HEK293 (cell line): ENCODE measurements around the gene CLMN.

ENCODE experiments used
- CTCF ChIA-PET: fragments of 350-600 bp; formaldehyde crosslinking; extraction: SDS; loops from one replicate; lab custom pipeline; 2021; ENCODE audit warnings: antibody characterized with exemption; lab: Yijun Ruan, JAX
- POLR2A ChIA-PET: fragments of 300-600 bp; formaldehyde crosslinking; extraction: SDS; loops from one replicate; lab custom pipeline; 2020; ENCODE audit warnings: antibody characterized with exemption, inconsistent platforms; lab: Yijun Ruan, JAX
- H3K27ac ChIP-seq: fragments of 200-500 bp; sonication (Bioruptor generic); 2 replicates; pipeline ENCODE4 v1.5.1; 2014; ENCODE audit warnings: low read depth, low read length, control low read depth, inconsistent platforms; ENCODE audit errors: extremely low read depth
- H3K36me3 ChIP-seq, 2 experiments: fragments of 200-500 bp in 1 of 2; sonication (Bioruptor generic) in 1 of 2; 1 replicate in 1 of 2; 2 replicates in 1 of 2; pipeline ENCODE4 v1.5.1; 2014 to 2017; ENCODE audit warnings: inconsistent platforms in 2 of 2, low read length in 2 of 2; ENCODE audit not compliant: control insufficient read depth in 2 of 2, insufficient read depth in 1 of 2
- H3K4me1 ChIP-seq: fragments of 200-500 bp; sonication (Bioruptor generic); 2 replicates; pipeline ENCODE4 v1.5.1; 2014; ENCODE audit warnings: mild to moderate bottlenecking, low read length, inconsistent platforms; ENCODE audit not compliant: control insufficient read depth, insufficient read depth
- H3K4me3 ChIP-seq: 2 replicates; pipeline ENCODE4 v1.5.1; 2011; ENCODE audit warnings: low read depth, mild to moderate bottlenecking, control low read depth, low read length, moderate library complexity
- H3K9me3 ChIP-seq: fragments of 200-500 bp; sonication (Bioruptor generic); 2 replicates; pipeline ENCODE4 v1.5.1; 2014; ENCODE audit warnings: low read depth, low read length, inconsistent platforms; ENCODE audit not compliant: control insufficient read depth, insufficient read depth
- GFI1B ChIP-seq: fragments of 450-650 bp; formaldehyde crosslinking; IDR thresholded peaks from 2 replicates; pipeline ENCODE4 v1.5.1; 2016; ENCODE audit warnings: missing biosample characterization, missing genetic modification characterization
- HOXC10 ChIP-seq: sonication (generic); formaldehyde crosslinking; IDR thresholded peaks from 2 replicates; pipeline ENCODE4 v1.8.1; 2023; ENCODE audit warnings: mild to moderate bottlenecking, missing genetic modification reagents
- KLF1 ChIP-seq: fragments of 450-650 bp; formaldehyde crosslinking; IDR thresholded peaks from 2 replicates; pipeline ENCODE4 v1.5.1; 2016; ENCODE audit warnings: missing biosample characterization, missing genetic modification characterization
- KLF8 ChIP-seq: fragments of 450-650 bp; formaldehyde crosslinking; IDR thresholded peaks from 2 replicates; pipeline ENCODE4 v1.5.1; 2016; ENCODE audit warnings: missing biosample characterization, missing genetic modification characterization
- RBAK ChIP-seq: fragments of 450-650 bp; formaldehyde crosslinking; IDR thresholded peaks from 2 replicates; pipeline ENCODE4 v1.5.1; 2016; ENCODE audit warnings: missing biosample characterization, missing genetic modification characterization
- SETDB1 ChIP-seq: IDR thresholded peaks from one replicate; pipeline ENCODE4 v1.6.1; 2017; ENCODE audit warnings: mild to moderate bottlenecking, low read length, moderate library complexity, mixed read lengths; ENCODE audit not compliant: insufficient read length
- SP3 ChIP-seq: fragments of 450-650 bp; formaldehyde crosslinking; IDR thresholded peaks from 2 replicates; pipeline ENCODE4 v1.5.1; 2016; ENCODE audit warnings: missing biosample characterization, missing genetic modification characterization
- SP7 ChIP-seq: fragments of 450-650 bp; formaldehyde crosslinking; IDR thresholded peaks from 2 replicates; pipeline ENCODE4 v1.5.1; 2016; ENCODE audit warnings: missing biosample characterization, missing genetic modification characterization
- TSHZ1 ChIP-seq: fragments of 450-650 bp; formaldehyde crosslinking; IDR thresholded peaks from 2 replicates; pipeline ENCODE4 v1.5.1; 2016; ENCODE audit warnings: missing biosample characterization, missing genetic modification characterization, borderline replicate concordance
- WT1 ChIP-seq: fragments of 450-650 bp; formaldehyde crosslinking; IDR thresholded peaks from 2 replicates; pipeline ENCODE4 v1.5.1; 2016; ENCODE audit warnings: missing biosample characterization, missing genetic modification characterization
- ZBTB20 ChIP-seq: fragments of 450-650 bp; formaldehyde crosslinking; IDR thresholded peaks from 2 replicates; pipeline ENCODE4 v1.5.1; 2016; ENCODE audit warnings: missing biosample characterization, missing genetic modification characterization
- ZIC2 ChIP-seq: fragments of 450-650 bp; formaldehyde crosslinking; IDR thresholded peaks from 2 replicates; pipeline ENCODE4 v1.5.1; 2016; ENCODE audit warnings: missing biosample characterization, missing genetic modification characterization
- ZNF114 ChIP-seq: fragments of 450-650 bp; formaldehyde crosslinking; IDR thresholded peaks from 2 replicates; pipeline ENCODE4 v1.5.0; 2017; ENCODE audit warnings: missing biosample characterization, missing genetic modification characterization
- ZNF132 ChIP-seq: fragments of 450-650 bp; formaldehyde crosslinking; IDR thresholded peaks from 2 replicates; pipeline ENCODE4 v1.5.1; 2017; ENCODE audit warnings: missing biosample characterization, missing genetic modification characterization, borderline replicate concordance
- ZNF16 ChIP-seq: fragments of 450-650 bp; formaldehyde crosslinking; IDR thresholded peaks from 2 replicates; pipeline ENCODE4 v1.5.1; 2016; ENCODE audit warnings: low read depth, missing biosample characterization, missing genetic modification characterization
- ZNF24 ChIP-seq: fragments of 450-650 bp; formaldehyde crosslinking; IDR thresholded peaks from 2 replicates; pipeline ENCODE4 v1.5.1; 2016; ENCODE audit warnings: missing biosample characterization, missing genetic modification characterization
- ZNF350 ChIP-seq: fragments of 450-650 bp; formaldehyde crosslinking; IDR thresholded peaks from 2 replicates; pipeline ENCODE4 v1.5.0; 2017; ENCODE audit warnings: missing biosample characterization, mild to moderate bottlenecking, missing genetic modification characterization
- ZNF48 ChIP-seq: fragments of 450-650 bp; formaldehyde crosslinking; IDR thresholded peaks from 2 replicates; pipeline ENCODE4 v1.5.1; 2016; ENCODE audit warnings: missing biosample characterization, missing genetic modification characterization
- ZNF488 ChIP-seq: fragments of 450-650 bp; formaldehyde crosslinking; IDR thresholded peaks from 2 replicates; pipeline ENCODE4 v1.5.1; 2016; ENCODE audit warnings: missing biosample characterization, missing genetic modification characterization
- ZNF580 ChIP-seq: fragments of 450-650 bp; formaldehyde crosslinking; IDR thresholded peaks from 2 replicates; pipeline ENCODE4 v1.5.1; 2016; ENCODE audit warnings: missing biosample characterization, missing genetic modification characterization
- ZNF621 ChIP-seq: fragments of 450-650 bp; formaldehyde crosslinking; IDR thresholded peaks from 2 replicates; pipeline ENCODE4 v1.5.1; 2017; ENCODE audit warnings: missing biosample characterization, missing genetic modification characterization
- ZNF645 ChIP-seq: fragments of 450-650 bp; formaldehyde crosslinking; IDR thresholded peaks from 2 replicates; pipeline ENCODE4; 2016; ENCODE audit warnings: missing biosample characterization, missing genetic modification characterization
- ZNF654 ChIP-seq: fragments of 450-650 bp; formaldehyde crosslinking; IDR thresholded peaks from 2 replicates; pipeline ENCODE4 v1.5.1; 2016; ENCODE audit warnings: low read depth, missing biosample characterization, missing genetic modification characterization
- ZNF664 ChIP-seq: fragments of 450-650 bp; formaldehyde crosslinking; IDR thresholded peaks from 2 replicates; pipeline ENCODE4 v1.5.1; 2016; ENCODE audit warnings: missing biosample characterization, missing genetic modification characterization
- ZSCAN16 ChIP-seq: fragments of 450-650 bp; formaldehyde crosslinking; IDR thresholded peaks from 2 replicates; pipeline ENCODE4 v1.5.1; 2016; ENCODE audit warnings: missing biosample characterization, missing genetic modification characterization
- ZSCAN30 ChIP-seq: fragments of 450-650 bp; IDR thresholded peaks from 2 replicates; pipeline ENCODE4 v1.5.1; 2018; ENCODE audit warnings: missing biosample characterization, mild to moderate bottlenecking, missing genetic modification characterization, moderate library complexity
- TF ChIP-seq, protein P1 (sequence below): fragments of 450-650 bp; formaldehyde crosslinking; IDR thresholded peaks from 2 replicates; pipeline ENCODE4 v1.5.1; 2016; ENCODE audit warnings: missing biosample characterization, missing genetic modification characterization
- TF ChIP-seq, protein P2 (sequence below): fragments of 450-650 bp; formaldehyde crosslinking; IDR thresholded peaks from 2 replicates; pipeline ENCODE4 v1.5.1; 2016; ENCODE audit warnings: missing biosample characterization, missing genetic modification characterization

Gene CLMN

DNA sequence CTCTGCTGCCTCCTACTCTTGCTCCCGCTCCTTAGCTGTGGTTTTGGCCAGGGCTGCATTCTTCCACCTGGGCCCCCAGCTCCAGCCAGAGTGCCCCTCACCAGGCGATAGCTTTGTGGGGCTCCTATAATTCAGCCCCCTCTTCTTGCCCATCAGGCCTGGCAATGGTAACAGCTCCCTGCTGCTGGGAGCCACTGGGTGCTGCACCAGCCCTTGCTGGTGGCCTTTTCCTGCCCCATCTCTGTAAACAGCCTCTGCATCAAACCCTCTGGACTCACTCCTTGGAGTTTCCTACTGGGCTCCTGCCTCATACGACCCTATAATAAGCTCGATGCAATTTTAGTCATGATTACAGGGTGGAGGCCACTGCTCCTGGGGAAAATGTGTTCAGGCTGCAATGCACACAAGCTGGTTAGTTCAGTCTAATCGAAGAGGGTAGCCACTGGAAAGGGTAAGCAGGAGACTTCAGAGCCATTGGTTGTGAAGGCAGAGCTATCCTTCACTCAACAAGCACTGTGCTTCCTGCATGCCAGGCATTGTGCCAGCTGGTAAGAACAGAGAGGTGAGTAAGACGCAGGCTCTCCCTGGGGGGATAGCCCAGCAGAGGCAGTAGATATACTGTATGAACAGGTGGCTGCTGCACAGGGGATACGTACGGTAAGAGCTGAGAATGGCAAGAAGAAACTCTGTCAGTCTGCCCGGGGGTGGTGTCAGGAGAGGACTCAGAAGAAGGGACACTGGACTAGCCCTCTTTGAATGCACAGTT is 24.7 kb downstream of the CLMN start:
- Histone ChIP-seq H3K36me3 (no peaks in the 10 kb centered on the region), H3K9me3 (no peaks in the 10 kb centered on the region), H3K4me3 (no peak overlapping the region), H3K4me1 (peaks cover 6% of the 10 kb centered on the region), H3K27ac (no peak overlapping the region)
- no peak for TF ChIP-seq ZNF24 (tag by site-specific recombination)
- no peak for TF ChIP-seq ZNF645 (tag by site-specific recombination)
- TF ChIP-seq ZSCAN30 (tag by site-specific recombination) = no peak
- TF ChIP-seq WT1 = no peak
- TF ChIP-seq ZNF114 (tag by site-specific recombination) = no peak
- TF ChIP-seq RBAK (tag by site-specific recombination) = no peak
- no peak for TF ChIP-seq ZSCAN16 (tag by site-specific recombination)
- no peak for TF ChIP-seq SP3
- TF ChIP-seq TSHZ1 (tag by site-specific recombination) = no peak
- TF ChIP-seq ZNF654 = no peak
- ChIA-PET POLR2A (no interaction called here), CTCF (interaction anchor here (1.1 kb wide), 1 partner anchor 66 kb away, joined by 4 read pairs; no protein-coding TSS in a partner anchor)

GRCh38 chr14:95294320-95294719 is 25.4 kb downstream of the CLMN start:
- H3K36me3 ChIP-seq = no peaks in the 10 kb centered on the region
- H3K27ac ChIP-seq = no peak overlapping the region
- ChIA-PET POLR2A (no interaction called here), CTCF (interaction anchor here (1.1 kb wide), 1 partner anchor 67 kb away, joined by 4 read pairs; no protein-coding TSS in a partner anchor)
- peaks cover 6% of the 10 kb centered on the region for H3K4me1 ChIP-seq
- no peak overlapping the region for H3K4me3 ChIP-seq
- no peaks in the 10 kb centered on the region for H3K9me3 ChIP-seq
- TF ChIP-seq GFI1B (tag by site-specific recombination) (no peak), HOXC10 (CRISPR knock-in tag) (no peak), ZNF350 (no peak), ZIC2 (tag by site-specific recombination) (no peak), KLF1 (tag by site-specific recombination) (no peak), ZSCAN16 (tag by site-specific recombination) (no peak), SP7 (no peak), ZNF488 (tag by site-specific recombination) (no peak), ZNF132 (tag by site-specific recombination) (no peak), ZNF580 (tag by site-specific recombination) (no peak), ZNF664 (tag by site-specific recombination) (no peak), ZNF48 (tag by site-specific recombination) (no peak), ZNF16 (tag by site-specific recombination) (no peak), ZBTB20 (tag by site-specific recombination) (no peak), ZNF621 (tag by site-specific recombination) (no peak), SETDB1 (no peak), KLF8 (no peak)
- TF ChIP-seq, protein P1, sequence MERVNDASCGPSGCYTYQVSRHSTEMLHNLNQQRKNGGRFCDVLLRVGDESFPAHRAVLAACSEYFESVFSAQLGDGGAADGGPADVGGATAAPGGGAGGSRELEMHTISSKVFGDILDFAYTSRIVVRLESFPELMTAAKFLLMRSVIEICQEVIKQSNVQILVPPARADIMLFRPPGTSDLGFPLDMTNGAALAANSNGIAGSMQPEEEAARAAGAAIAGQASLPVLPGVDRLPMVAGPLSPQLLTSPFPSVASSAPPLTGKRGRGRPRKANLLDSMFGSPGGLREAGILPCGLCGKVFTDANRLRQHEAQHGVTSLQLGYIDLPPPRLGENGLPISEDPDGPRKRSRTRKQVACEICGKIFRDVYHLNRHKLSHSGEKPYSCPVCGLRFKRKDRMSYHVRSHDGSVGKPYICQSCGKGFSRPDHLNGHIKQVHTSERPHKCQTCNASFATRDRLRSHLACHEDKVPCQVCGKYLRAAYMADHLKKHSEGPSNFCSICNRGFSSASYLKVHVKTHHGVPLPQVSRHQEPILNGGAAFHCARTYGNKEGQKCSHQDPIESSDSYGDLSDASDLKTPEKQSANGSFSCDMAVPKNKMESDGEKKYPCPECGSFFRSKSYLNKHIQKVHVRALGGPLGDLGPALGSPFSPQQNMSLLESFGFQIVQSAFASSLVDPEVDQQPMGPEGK (tag by site-specific recombination) = no peak
- TF ChIP-seq, protein P2, sequence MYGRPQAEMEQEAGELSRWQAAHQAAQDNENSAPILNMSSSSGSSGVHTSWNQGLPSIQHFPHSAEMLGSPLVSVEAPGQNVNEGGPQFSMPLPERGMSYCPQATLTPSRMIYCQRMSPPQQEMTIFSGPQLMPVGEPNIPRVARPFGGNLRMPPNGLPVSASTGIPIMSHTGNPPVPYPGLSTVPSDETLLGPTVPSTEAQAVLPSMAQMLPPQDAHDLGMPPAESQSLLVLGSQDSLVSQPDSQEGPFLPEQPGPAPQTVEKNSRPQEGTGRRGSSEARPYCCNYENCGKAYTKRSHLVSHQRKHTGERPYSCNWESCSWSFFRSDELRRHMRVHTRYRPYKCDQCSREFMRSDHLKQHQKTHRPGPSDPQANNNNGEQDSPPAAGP (tag by site-specific recombination) = no peak
